Measurements from ENCODE around the gene FAM20C. TPM values are rescaled to one million over a fixed set of nuclear protein-coding genes. Genes with fewer than 3 reads are reported as not detected.

FAM20C gene
- polyA plus RNA-seq, 5 donors, result 17.4 to 37.9 (median 22.2) TPM

GRCh38 chr7:266851-267840, 74.8 kb downstream of the FAM20C start:
- no peak for DNase-seq

- DNase-seq, result no peak
Measured at GRCh38 chr7:268991-269390, 76.6 kb downstream of the FAM20C start.

- DNase-seq, result no peak
Measured at GRCh38 chr7:269721-270120, 77.3 kb downstream of the FAM20C start.

- no peak for DNase-seq
Measured at GRCh38 chr7:270351-270983, 78.1 kb downstream of the FAM20C start.

GRCh38 chr7:271266-272107, 79.1 kb downstream of the FAM20C start:
- no peak for DNase-seq

GRCh38 chr7:272108-272615, 79.8 kb downstream of the FAM20C start:
- DNase-seq, result no peak

- DNase-seq, result no peak
Measured at GRCh38 chr7:272631-273030, 80.3 kb downstream of the FAM20C start.

GRCh38 chr7:273327-273726, 81.0 kb downstream of the FAM20C start:
- no peak for DNase-seq

- DNase-seq, result no peak
Measured at GRCh38 chr7:274266-274665, 81.9 kb downstream of the FAM20C start.

GRCh38 chr7:276230-276835, 84.0 kb downstream of the FAM20C start:
- DNase-seq, result no peak

- DNase-seq, result no peak
Measured at GRCh38 chr7:277228-277627, 84.9 kb downstream of the FAM20C start.

- DNase-seq, result no peak
Measured at GRCh38 chr7:278081-278480, 85.7 kb downstream of the FAM20C start.

- no peak for DNase-seq
Measured at GRCh38 chr7:279821-280220, 87.5 kb downstream of the FAM20C start.

- no peak for DNase-seq
Measured at GRCh38 chr7:280461-280860, 88.1 kb downstream of the FAM20C start.

- no peak for DNase-seq
Measured at GRCh38 chr7:281637-282036, 89.3 kb downstream of the FAM20C start.

GRCh38 chr7:282621-283020, 90.2 kb downstream of the FAM20C start:
- no peak for DNase-seq

- DNase-seq, result no peak
Measured at GRCh38 chr7:284762-285722, 92.7 kb downstream of the FAM20C start.

GRCh38 chr7:285731-286130, 93.4 kb downstream of the FAM20C start:
- no peak for DNase-seq

GRCh38 chr7:286266-286665, 93.9 kb downstream of the FAM20C start:
- DNase-seq, result no peak

- no peak for DNase-seq
Measured at GRCh38 chr7:288671-289101, 96.3 kb downstream of the FAM20C start.
